GM12878 (cell line): ENCODE data around the gene TSPYL6.

Experiments
- EP300 ChIP-seq, 2 experiments: fragments of 150-350 bp in 1 of 2; IDR thresholded peaks; 2 replicates each; pipeline ENCODE4 v1.6.1; 2011 to 2012; ENCODE audit warnings: low read depth in 2 of 2, low read length in 2 of 2, borderline replicate concordance in 1 of 2, improper control_type of control experiment in 1 of 2, inconsistent platforms in 1 of 2; ENCODE audit not compliant: control insufficient read depth in 1 of 2
- POLR2A ChIP-seq: IDR thresholded peaks from 2 replicates; pipeline ENCODE4 v1.6.1; 2011; ENCODE audit warnings: low read depth, mild to moderate bottlenecking, low read length
- TARDBP ChIP-seq: IDR thresholded peaks from 2 replicates; pipeline ENCODE4 v1.6.1; 2016; ENCODE audit warnings: borderline replicate concordance
- ZNF217 ChIP-seq: fragments of 450-650 bp; IDR thresholded peaks from 2 replicates; pipeline ENCODE4 v1.6.1; 2017; ENCODE audit warnings: antibody characterized with exemption, mild to moderate bottlenecking
- TF ChIP-seq, protein P1 (sequence below), 3 experiments: IDR thresholded peaks in 2 of 3; conservative IDR thresholded peaks in 1 of 3; 2 replicates each; pipeline ENCODE4 v1.5.1; 2011; ENCODE audit warnings: low read depth in 3 of 3, low read length in 3 of 3, mild to moderate bottlenecking in 3 of 3, control low read depth in 2 of 3, moderate library complexity in 2 of 3, inconsistent platforms in 1 of 3, mixed read lengths in 1 of 3; ENCODE audit not compliant: control insufficient read depth in 2 of 3, insufficient read depth in 1 of 3; ENCODE audit errors: extremely low read depth in 1 of 3

GRCh38 chr2:54228945-54229344 is 27.1 kb downstream of the TSPYL6 start:
- no peak for TF ChIP-seq TARDBP
- no peak for TF ChIP-seq POLR2A
- TF ChIP-seq, protein P1, sequence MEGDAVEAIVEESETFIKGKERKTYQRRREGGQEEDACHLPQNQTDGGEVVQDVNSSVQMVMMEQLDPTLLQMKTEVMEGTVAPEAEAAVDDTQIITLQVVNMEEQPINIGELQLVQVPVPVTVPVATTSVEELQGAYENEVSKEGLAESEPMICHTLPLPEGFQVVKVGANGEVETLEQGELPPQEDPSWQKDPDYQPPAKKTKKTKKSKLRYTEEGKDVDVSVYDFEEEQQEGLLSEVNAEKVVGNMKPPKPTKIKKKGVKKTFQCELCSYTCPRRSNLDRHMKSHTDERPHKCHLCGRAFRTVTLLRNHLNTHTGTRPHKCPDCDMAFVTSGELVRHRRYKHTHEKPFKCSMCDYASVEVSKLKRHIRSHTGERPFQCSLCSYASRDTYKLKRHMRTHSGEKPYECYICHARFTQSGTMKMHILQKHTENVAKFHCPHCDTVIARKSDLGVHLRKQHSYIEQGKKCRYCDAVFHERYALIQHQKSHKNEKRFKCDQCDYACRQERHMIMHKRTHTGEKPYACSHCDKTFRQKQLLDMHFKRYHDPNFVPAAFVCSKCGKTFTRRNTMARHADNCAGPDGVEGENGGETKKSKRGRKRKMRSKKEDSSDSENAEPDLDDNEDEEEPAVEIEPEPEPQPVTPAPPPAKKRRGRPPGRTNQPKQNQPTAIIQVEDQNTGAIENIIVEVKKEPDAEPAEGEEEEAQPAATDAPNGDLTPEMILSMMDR (IDR thresholded peaks at IDR 0.05 in 2 of 3, conservative IDR thresholded peaks at IDR 0.05 in 1 of 3; ENCODE audit: control insufficient read depth in 2 of 3, extremely low read depth in 1 of 3, insufficient read depth in 1 of 3, low read depth in 3 of 3, low read length in 3 of 3): no peak
- TF ChIP-seq ZNF217: no peak
- TF ChIP-seq EP300 (IDR thresholded peaks at IDR 0.05; ENCODE audit: borderline replicate concordance in 1 of 2, control insufficient read depth in 1 of 2, low read depth in 2 of 2, low read length in 2 of 2): no peak
